Natural killer cell (primary cell): ENCODE results near the gene PLCH2. TPM values are rescaled to one million over a fixed set of nuclear protein-coding genes. Genes with fewer than 3 reads are reported as not detected.

Source experiments
- ATAC-seq, 3 donors: fragments of 150-1000 bp in 2 of 3; fragments of 200-7000 bp in 1 of 3; cut with Tn5 transposase; 1 replicate in 1 of 3; 2 replicates in 2 of 3; pipeline ENCODE4 v1.10.0; 2021; ENCODE audit warnings: mild to moderate bottlenecking in 2 of 3, moderate library complexity in 2 of 3
- DNase-seq, 2 donors: peaks; one replicate each; pipeline versions ENCODE4 v3.0.0 to v3.0.0-alpha.2; 2013 to 2021; ENCODE audit warnings: mixed read lengths in 1 of 2
- H3K27ac ChIP-seq: one replicate; pipeline ENCODE4 v1.5.1; 2013; ENCODE audit warnings: mild to moderate bottlenecking, low read length
- H3K27me3 ChIP-seq: one replicate; pipeline ENCODE4 v1.6.1; 2013; ENCODE audit warnings: low read length; ENCODE audit not compliant: control insufficient read depth, insufficient read depth
- H3K36me3 ChIP-seq: one replicate; pipeline ENCODE4 v1.6.1; 2013; ENCODE audit warnings: low read length; ENCODE audit not compliant: control insufficient read depth, insufficient read depth
- H3K4me1 ChIP-seq: one replicate; pipeline ENCODE4 v1.6.1; 2013; ENCODE audit warnings: low read length; ENCODE audit not compliant: control insufficient read depth, insufficient read depth
- H3K4me3 ChIP-seq: one replicate; pipeline ENCODE4 v1.5.1; 2013; ENCODE audit warnings: low read length
- H3K9me3 ChIP-seq: one replicate; pipeline ENCODE4 v1.6.1; 2013; ENCODE audit warnings: low read length; ENCODE audit not compliant: control insufficient read depth, insufficient read depth
- H3K27ac Mint-ChIP-seq, 2 donors: one replicate each; pipeline ENCODE4 v1.8.0; 2022; ENCODE audit warnings: mild to moderate bottlenecking in 2 of 2, mixed read lengths in 2 of 2, moderate library complexity in 1 of 2
- H3K27me3 Mint-ChIP-seq, 2 donors: one replicate each; pipeline ENCODE4 v1.8.0; 2022; ENCODE audit warnings: low read depth in 2 of 2, mixed read lengths in 2 of 2
- H3K36me3 Mint-ChIP-seq: one replicate; pipeline ENCODE4 v1.8.0; 2022; ENCODE audit warnings: mixed read lengths
- H3K4me1 Mint-ChIP-seq, 2 donors: one replicate each; pipeline ENCODE4 v1.8.0; 2022; ENCODE audit warnings: mixed read lengths in 2 of 2
- H3K4me3 Mint-ChIP-seq: one replicate; pipeline ENCODE4 v1.8.0; 2022; ENCODE audit warnings: mild to moderate bottlenecking, moderate library complexity, mixed read lengths
- H3K9me3 Mint-ChIP-seq, 2 donors: one replicate each; pipeline ENCODE4 v1.8.0; 2022; ENCODE audit warnings: mixed read lengths in 2 of 2
- CTCF ChIP-seq: fragments of 200-600 bp; IDR thresholded peaks from one replicate; pipeline ENCODE4 v1.8.0; 2022; ENCODE audit warnings: antibody characterized with exemption
- WGBS: methylation state at CpG from one replicate; pipeline ENCODE4 v1.1.7; 2013; ENCODE audit warnings: missing lambda C conversion rate; ENCODE audit not compliant: insufficient coverage; 5-methylcytosine and 5-hydroxymethylcytosine counted together
- intact Hi-C: fragments of 100-400 bp; cut with micrococcal nuclease; formaldehyde crosslinking; loops from one replicate; pipeline ENCODE4 v1.14.2; 2022
- total RNA-seq, 4 donors: library from RNA; stranded (reverse); fragments of 120-200 nt in 1 of 4; gene quantifications; one replicate each; pipeline versions ENCODE4 v1.2.3 to v1.2.4, GENCODE V29; 2013 to 2022

PLCH2 gene
- total RNA-seq, 3 donors from 2014 or later (not counting 1 experiment from before 2014, with no cell fraction given): 77.1 to 116 (median 106) TPM

- no peak for TF ChIP-seq CTCF
- Histone ChIP-seq H3K27ac (no peak overlapping the region), H3K4me3 (no peak overlapping the region), H3K36me3 (no peaks in the 10 kb centered on the region), H3K9me3 (no peaks in the 10 kb centered on the region), H3K4me1 (peaks cover 34% of the 10 kb centered on the region), H3K27me3 (no peaks in the 10 kb centered on the region)
- DNase-seq (no peak), ATAC-seq (no peak)
- WGBS: 59% methylated on average over 17 of the region's 17 CpGs
- no peaks in the 10 kb centered on the region for H3K9me3 Mint-ChIP-seq
- no peak overlapping the region for H3K4me3 Mint-ChIP-seq
- H3K27me3 Mint-ChIP-seq: no peaks in the 10 kb centered on the region
- no peaks in the 10 kb centered on the region for H3K36me3 Mint-ChIP-seq
- intact Hi-C loops: no loop called here
- H3K4me1 Mint-ChIP-seq: peaks cover 0 to 20% of the 10 kb centered on the region in 2 donors
- H3K27ac Mint-ChIP-seq: no peak overlapping the region
Observed at GRCh38 chr1:2463396-2463795, 12.7 kb upstream of the PLCH2 start.

- Mint-ChIP-seq H3K27me3 (no peaks in the 10 kb centered on the region), H3K9me3 (no peaks in the 10 kb centered on the region), H3K4me3 (no peak overlapping the region), H3K4me1 (peaks cover 0 to 17% of the 10 kb centered on the region in 2 donors), H3K27ac (no peak overlapping the region), H3K36me3 (no peaks in the 10 kb centered on the region)
- DNase-seq (no peak), ATAC-seq (no peak)
- intact Hi-C loops: no loop called here
- peaks cover 34% of the 10 kb centered on the region for H3K4me1 ChIP-seq
- H3K9me3 ChIP-seq: no peaks in the 10 kb centered on the region
- 82% methylated on average over 33 of the region's 33 CpGs for WGBS
- no peak for TF ChIP-seq CTCF
- H3K36me3 ChIP-seq: no peaks in the 10 kb centered on the region
- H3K27ac ChIP-seq: no peak overlapping the region
- H3K27me3 ChIP-seq: no peaks in the 10 kb centered on the region
- H3K4me3 ChIP-seq: no peak overlapping the region
Observed at GRCh38 chr1:2465371-2466269, 10.5 kb upstream of the PLCH2 start.

- no peaks in the 10 kb centered on the region for H3K36me3 Mint-ChIP-seq
- WGBS: 50% methylated on average over 12 of the region's 12 CpGs
- no peaks in the 10 kb centered on the region for H3K27me3 ChIP-seq
Observed at GRCh38 chr1:2466270-2466665, 9.8 kb upstream of the PLCH2 start.

More at GRCh38 chr1:2466270-2466665, 9.8 kb upstream of the PLCH2 start:
- H3K27ac Mint-ChIP-seq: no peak overlapping the region
- H3K4me3 Mint-ChIP-seq: peak overlapping the region; percentile 42
- H3K4me3 ChIP-seq: no peak overlapping the region
- intact Hi-C loops: no loop called here
- H3K27me3 Mint-ChIP-seq: no peaks in the 10 kb centered on the region
- no peak for TF ChIP-seq CTCF
- DNase-seq (no peak), ATAC-seq (no peak)
- no peaks in the 10 kb centered on the region for H3K36me3 ChIP-seq
- no peaks in the 10 kb centered on the region for H3K9me3 Mint-ChIP-seq
- no peak overlapping the region for H3K27ac ChIP-seq
- no peaks in the 10 kb centered on the region for H3K9me3 ChIP-seq
- H3K4me1 ChIP-seq: peaks cover 34% of the 10 kb centered on the region
- peaks cover 0 to 21% of the 10 kb centered on the region in 2 donors for H3K4me1 Mint-ChIP-seq
